Measurements from ENCODE around the gene TP53AIP1. TPM values are rescaled to one million over a fixed set of nuclear protein-coding genes. Genes with fewer than 3 reads are reported as not detected.

Gene TP53AIP1
- total and polyA plus RNA-seq, 12 donors: 0.01 TPM; not detected in 11

DNA sequence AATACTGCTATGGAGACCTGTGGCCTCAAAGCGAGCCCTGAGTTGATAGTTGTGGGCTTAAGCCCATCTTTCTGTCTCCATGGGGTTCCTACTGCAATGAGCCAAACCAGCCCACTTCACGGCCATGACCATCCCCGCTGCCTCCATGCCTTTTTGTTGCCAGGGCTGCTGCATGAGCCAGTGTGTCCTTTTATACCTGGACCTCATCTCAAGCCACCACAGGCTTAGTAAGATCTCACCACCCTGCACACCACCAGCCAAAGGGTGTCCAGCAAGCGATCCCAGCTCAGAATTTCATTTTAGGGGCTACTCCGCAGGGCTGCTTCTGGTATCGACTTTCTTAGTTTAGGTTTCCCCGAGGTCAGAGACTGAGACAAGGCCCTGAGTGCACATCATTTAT lies 8.3 kb downstream of the TP53AIP1 start:
- Histone ChIP-seq H3K27me3 (peaks cover 0 to 8% (median 0%) of the 10 kb centered on the region in 7 donors), H3K27ac (no peak overlapping the region), H3K9me3 (no peaks in the 10 kb centered on the region), H3K36me3 (no peaks in the 10 kb centered on the region), H3K4me3 (no peak overlapping the region), H3K4me1 (no peaks in the 10 kb centered on the region)
- TF ChIP-seq, protein P1, sequence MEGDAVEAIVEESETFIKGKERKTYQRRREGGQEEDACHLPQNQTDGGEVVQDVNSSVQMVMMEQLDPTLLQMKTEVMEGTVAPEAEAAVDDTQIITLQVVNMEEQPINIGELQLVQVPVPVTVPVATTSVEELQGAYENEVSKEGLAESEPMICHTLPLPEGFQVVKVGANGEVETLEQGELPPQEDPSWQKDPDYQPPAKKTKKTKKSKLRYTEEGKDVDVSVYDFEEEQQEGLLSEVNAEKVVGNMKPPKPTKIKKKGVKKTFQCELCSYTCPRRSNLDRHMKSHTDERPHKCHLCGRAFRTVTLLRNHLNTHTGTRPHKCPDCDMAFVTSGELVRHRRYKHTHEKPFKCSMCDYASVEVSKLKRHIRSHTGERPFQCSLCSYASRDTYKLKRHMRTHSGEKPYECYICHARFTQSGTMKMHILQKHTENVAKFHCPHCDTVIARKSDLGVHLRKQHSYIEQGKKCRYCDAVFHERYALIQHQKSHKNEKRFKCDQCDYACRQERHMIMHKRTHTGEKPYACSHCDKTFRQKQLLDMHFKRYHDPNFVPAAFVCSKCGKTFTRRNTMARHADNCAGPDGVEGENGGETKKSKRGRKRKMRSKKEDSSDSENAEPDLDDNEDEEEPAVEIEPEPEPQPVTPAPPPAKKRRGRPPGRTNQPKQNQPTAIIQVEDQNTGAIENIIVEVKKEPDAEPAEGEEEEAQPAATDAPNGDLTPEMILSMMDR (IDR thresholded peaks at IDR 0.05): no peak
- intact Hi-C loops (cut with DNase I): no loop called here
- no peak for DNase-seq
- WGBS, 2 donors: 95 to 96% methylated on average over 7 of the region's 7 CpGs
- ATAC-seq: no peak

DNA sequence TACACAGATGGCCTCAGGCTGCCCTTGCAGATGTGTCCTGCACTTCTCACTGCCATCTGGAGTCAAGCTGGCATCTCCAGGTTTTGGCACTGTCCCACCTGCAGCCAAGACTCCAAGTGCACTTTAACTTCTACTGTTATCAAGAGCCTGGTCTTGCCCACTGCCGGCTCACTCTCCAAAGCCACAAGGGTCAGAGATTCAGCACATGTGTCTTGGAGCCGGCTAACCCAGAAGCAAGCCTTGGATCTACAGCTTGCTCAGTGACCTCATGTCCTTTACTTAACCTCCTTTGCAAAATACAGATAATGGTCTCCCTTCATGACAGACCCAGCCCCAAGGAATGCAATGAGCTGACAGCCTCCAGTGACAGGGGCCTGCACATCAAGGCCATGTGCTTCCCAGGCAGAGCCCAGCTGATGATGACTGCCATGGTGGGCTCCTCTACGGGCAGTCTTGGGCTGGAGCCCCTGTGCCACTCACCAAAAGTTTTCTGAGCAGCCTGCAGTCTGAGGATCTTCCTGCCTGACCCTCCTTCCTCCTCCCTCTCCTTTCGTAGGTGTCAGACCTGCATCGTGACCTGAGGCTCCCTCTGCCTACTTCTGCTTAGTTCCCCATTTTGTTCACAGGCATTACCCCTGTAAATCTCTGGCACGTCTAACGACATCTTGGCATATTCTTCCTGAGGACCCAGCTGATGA lies 9.0 kb downstream of the TP53AIP1 start:
- Histone ChIP-seq H3K27ac (no peak overlapping the region), H3K4me3 (no peak overlapping the region), H3K27me3 (peaks cover 0 to 6% (median 0%) of the 10 kb centered on the region in 7 donors), H3K9me3 (no peaks in the 10 kb centered on the region), H3K36me3 (no peaks in the 10 kb centered on the region), H3K4me1 (no peaks in the 10 kb centered on the region)
- intact Hi-C loops (cut with DNase I): no loop called here
- TF ChIP-seq, protein P1 (IDR thresholded peaks at IDR 0.05): no peak
- ATAC-seq: no peak
- WGBS, 2 donors: 81 to 82% methylated on average over 7 of the region's 7 CpGs
- DNase-seq: no peak

DNA sequence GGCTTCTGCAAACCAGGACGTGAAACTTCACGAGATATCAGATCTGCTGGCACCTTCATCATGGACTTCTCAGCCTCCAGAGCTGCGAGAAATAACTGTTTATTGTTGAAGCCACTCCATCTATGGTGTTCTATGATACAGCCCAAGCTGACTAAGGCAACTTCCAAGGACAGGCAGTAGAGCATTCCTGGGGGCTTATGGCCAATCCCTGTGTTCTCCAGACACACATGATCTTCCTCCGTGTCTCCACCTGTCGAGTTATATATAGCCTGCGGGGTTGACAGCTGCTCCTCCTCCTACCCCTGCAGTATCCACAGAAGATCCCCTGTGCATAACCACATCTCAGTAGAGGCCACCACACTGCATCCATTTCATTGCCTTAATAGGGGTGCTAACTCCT lies 11.0 kb downstream of the TP53AIP1 start:
- Histone ChIP-seq H3K4me1 (peaks cover 0 to 4% (median 0%) of the 10 kb centered on the region in 9 donors), H3K4me3 (no peak overlapping the region), H3K27ac (no peak overlapping the region), H3K36me3 (no peaks in the 10 kb centered on the region), H3K9me3 (no peaks in the 10 kb centered on the region), H3K27me3 (peaks cover 0 to 7% (median 5%) of the 10 kb centered on the region in 7 donors)
- DNase-seq (no peak), ATAC-seq (no peak)
- 79 to 83% methylated on average over 6 of the region's 6 CpGs for WGBS, 2 donors
- TF ChIP-seq, protein P1 (IDR thresholded peaks at IDR 0.05): no peak
- intact Hi-C loops (cut with DNase I): no loop called here

DNA sequence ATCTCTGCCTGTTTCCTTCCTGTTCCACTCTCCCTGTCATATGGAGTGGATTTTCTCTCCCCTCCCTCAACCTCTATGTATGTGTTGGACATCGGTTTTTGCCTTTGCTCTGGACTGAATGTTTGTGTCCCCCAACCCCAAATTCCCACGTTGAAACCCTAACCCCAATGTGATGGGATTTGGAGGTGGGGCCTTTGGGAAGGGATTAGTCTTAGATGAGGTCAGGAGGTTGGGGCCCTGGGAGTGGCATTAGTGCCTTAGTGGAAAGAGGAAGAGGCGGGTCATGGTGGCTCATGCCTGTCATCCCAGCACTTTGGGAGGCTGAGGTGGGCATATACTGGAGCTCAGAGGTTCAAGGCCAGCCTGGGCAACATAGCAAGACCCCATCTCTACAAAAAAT lies 11.6 kb downstream of the TP53AIP1 start:
- ATAC-seq: no peak
- intact Hi-C loops (cut with DNase I): no loop called here
- H3K4me1 ChIP-seq: peaks cover 0 to 4% (median 0%) of the 10 kb centered on the region in 9 donors
- no peaks in the 10 kb centered on the region for H3K9me3 ChIP-seq
- TF ChIP-seq, protein P1 (IDR thresholded peaks at IDR 0.05): no peak
- DNase-seq: no peak
- H3K27ac ChIP-seq: no peak overlapping the region
- H3K27me3 ChIP-seq: peaks cover 0 to 11% (median 5%) of the 10 kb centered on the region in 7 donors
- 81 to 86% methylated on average over 3 of the region's 3 CpGs for WGBS, 2 donors
- H3K4me3 ChIP-seq: no peak overlapping the region
- no peaks in the 10 kb centered on the region for H3K36me3 ChIP-seq
